DMS53 (cell line): ENCODE results near the gene TTLL10.
A peak's percentile ranks its signal among the peaks of the same experiment; 100 is the strongest.

Experiments used
- DNase-seq: peaks from one replicate; lab custom pipeline; 2025; lab: John Stamatoyannopoulos, UW

Gene TTLL10

DNA sequence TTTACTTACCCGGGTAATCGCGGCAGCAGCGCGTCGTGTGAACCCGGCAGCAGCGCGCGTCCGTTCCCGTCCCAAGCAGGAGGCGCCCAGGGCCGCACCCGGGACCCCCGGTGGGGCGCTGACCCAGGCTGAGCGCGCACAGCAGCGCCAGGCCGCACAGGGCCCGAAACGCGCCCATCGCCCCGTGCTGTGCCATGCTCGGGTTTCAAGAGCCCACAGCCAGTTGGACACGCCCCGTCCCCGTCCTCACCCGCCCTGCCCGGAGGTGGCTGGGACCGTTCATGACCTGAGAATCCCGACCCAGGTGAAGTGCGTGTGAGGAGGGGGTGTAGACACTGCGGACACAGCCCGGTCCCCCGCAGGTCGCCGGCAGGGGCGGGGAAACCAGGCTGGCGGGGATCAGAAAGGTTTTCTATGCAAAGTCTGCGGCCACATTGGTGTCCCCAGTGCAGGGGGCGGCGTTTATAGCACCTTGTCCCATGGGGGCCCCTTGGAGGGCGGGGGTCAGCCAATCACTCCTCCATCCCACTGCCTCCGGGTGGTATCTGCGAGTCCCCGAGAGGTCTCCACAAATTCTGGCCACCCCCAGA is 32.8 kb downstream of the TTLL10 start, which contains the start of gene TNFRSF18:
Gene TNFRSF18, minus strand, starts transcription at position 217 of the 590 bp plus-strand sequence. Its CDS starts 21 bp downstream, at position 196.
- DNase-seq, result peak; percentile 77

DNA sequence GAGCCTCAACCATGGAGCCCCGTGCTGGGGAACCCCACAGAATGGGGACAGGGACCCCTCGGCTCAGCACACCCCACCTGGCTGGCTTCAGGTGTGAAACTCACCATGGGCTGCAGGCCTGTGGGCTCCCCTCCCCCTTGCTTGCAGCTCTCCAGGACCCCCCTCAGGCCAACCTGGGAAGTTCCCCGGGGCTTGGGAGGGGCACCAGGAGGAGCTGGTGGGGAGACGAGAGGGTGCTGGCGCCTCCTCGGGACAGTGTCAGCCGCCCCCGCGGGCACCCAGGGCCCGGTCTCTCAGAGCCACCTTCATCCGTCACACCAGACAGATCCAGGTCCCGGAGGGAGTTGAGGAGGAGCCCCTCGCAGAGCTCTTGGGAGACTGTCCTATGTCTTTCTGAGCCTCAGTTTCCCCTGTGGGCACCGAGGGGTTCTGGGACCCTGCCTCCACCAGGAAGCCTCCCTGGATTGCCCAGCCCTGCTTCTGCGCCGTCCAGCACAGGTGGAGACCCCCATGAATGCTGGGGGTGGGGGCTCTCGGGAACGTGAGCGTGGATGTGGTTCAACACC is 33.4 kb downstream of the TTLL10 start:
- DNase-seq, result peak; percentile 37

DNA sequence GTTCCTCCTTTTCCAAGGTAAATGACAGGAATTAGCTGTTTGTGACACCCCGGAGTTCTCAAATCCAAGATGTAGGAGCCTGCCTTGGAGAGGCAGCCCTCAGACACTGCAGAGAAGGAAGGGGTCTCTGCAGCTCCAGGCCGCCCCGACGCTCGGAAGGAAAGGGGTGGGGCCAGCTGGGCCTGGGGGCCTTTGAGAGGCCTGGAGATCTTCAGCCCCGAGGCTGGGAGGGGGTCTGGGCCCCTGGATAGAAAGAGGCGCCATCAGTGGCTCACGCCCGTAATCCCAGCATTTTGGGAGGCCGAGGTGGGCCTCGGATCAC is 33.9 kb downstream of the TTLL10 start:
- DNase-seq, result peak; percentile 39

DNA sequence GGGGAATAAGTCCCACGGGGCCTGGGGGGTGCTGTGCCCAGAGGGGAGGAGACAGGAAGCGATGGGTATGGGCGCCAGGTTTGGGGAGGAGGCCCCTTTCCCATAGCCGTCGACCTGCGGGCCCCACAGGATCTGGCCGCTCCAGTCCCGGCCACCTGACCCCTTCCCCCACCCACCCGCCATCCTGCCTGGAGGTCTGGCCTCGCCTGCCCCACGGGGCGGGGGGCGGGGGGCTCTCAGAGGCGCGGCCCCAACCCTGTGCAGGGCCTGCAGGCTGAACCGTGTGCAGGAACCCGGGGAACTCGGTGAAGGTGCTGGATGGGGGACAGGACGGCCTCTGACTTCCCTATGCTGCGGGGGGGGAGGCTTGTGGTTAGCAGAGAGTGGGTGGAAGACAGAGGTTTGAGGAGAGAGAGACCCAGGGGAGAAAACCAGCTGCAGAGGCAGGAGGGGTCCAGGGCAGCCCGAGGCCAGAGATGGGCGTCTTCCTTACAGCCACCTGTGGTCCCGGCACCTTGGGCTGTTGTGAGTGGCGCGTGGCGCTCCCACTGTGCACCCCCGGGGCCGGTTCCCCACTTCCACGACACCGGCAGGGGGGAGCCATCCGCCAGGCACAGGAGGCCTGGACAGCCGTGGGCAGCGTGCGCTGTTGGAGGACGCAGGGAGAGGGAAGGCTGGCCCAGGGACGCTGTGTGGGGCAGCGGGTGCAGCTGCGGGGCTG is 35.2 kb downstream of the TTLL10 start:
- peak; percentile 42 for DNase-seq

DNA sequence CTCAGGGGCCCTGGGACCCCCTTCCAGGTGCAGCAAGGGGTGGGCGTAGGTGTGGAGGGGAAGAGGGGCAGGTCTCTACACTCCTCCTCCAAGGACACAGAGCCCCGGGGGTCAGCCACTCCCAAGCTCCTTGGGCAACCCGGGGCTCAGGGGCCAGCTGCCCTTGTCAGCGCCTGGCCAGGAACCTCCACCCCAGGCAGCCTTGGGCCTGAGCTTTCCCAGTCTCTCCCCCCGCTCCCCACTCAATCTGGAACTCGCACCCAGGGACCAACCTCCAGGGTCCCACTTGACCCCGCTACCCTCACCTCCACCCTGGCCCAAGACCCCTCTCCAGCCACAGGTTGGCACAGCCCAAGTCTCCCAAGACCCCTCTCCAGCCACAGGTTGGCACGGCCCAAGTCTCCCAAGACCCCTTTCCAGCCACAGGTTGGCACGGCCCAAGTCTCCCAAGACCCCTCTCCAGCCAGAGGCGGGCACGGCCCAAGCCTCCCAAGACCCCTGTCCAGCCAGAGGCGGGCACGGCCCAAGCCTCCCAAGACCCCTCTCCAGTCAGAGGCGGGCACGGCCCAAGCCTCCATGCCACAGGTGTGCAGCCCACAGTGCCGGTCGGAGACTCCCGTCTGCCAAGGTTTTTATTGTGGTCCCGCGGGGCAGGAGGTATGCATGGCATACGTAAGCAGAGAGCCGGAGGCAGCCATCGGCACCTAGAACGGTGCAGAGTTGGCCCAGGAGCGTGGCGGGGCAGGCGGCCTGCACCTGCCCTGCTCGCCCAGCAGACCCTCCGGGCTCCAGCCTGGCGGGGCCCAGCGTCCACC is 37.3 kb downstream of the TTLL10 start:
- no peak for DNase-seq

DNA sequence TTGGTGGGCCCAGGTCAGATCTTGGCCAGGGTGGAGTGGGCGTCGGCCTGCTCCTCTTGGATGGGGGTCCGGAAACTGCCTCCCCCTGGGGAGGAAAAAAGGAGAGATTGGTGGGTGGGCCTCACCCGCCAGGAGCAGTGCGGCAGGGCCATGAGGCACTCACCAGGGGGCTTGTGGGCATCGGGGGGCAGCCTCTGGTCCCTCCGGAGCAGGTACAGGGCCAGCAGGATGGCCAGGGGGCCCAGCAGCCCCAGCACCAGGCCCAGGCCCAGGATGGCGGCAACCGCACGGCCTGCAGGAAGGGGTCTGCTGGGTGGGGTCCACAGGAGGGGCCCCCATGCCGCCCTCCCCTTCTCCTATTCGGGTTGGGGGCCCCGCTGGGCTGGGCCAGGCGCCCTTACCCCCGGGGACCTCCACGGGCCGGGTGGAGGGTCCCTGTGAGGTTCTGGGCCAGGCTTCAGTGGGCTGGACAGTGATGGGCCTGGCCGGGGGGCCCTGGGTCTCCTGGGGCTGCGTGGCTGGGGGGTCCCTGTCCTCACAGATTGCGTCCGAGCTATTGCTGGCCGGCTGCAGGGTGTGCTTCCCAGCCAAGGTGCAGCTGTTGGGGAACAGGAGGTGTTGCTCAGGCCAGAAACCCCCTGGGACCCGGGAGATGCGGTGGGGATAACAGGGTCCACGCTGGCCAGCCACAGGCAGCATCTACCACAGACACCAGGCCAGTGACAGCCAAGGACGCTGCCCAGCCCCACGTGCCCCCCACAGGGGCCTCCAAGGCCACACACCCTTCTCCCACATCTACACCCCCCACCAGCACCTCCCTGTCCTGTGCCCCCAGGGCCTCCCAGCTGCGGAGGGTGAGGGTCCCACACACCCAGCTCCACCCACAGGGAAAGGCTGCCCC is 38.1 kb downstream of the TTLL10 start:
- no peak for DNase-seq

DNA sequence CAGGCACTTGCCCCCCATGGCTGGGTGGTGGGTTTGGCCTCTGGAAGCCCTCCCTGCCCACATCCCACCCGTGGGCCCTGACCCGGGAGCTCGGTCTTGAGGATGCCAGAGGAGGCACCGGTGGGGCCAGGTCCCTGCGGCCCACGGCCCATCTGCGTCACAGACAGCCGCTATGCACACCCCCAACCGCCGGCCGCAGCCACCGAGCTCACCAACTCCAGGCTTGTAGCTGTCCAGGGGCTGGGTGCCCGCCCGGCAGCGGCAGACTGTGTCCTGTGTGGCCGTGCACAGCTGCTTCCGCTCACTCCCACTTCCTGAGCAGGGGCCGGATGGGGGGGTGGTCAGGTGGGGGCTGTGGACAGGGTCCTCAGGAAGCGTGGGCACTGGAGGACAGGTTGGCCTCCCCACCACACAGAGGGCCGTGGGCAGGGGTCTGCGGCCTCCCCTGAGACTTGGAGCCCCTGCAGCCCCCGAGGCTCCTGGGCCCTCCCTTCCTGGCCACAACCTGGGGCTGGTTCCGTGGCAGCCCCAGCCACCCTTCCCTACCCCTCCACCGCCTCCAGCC is 39.2 kb downstream of the TTLL10 start:
- peak; percentile 66 for DNase-seq

DNA sequence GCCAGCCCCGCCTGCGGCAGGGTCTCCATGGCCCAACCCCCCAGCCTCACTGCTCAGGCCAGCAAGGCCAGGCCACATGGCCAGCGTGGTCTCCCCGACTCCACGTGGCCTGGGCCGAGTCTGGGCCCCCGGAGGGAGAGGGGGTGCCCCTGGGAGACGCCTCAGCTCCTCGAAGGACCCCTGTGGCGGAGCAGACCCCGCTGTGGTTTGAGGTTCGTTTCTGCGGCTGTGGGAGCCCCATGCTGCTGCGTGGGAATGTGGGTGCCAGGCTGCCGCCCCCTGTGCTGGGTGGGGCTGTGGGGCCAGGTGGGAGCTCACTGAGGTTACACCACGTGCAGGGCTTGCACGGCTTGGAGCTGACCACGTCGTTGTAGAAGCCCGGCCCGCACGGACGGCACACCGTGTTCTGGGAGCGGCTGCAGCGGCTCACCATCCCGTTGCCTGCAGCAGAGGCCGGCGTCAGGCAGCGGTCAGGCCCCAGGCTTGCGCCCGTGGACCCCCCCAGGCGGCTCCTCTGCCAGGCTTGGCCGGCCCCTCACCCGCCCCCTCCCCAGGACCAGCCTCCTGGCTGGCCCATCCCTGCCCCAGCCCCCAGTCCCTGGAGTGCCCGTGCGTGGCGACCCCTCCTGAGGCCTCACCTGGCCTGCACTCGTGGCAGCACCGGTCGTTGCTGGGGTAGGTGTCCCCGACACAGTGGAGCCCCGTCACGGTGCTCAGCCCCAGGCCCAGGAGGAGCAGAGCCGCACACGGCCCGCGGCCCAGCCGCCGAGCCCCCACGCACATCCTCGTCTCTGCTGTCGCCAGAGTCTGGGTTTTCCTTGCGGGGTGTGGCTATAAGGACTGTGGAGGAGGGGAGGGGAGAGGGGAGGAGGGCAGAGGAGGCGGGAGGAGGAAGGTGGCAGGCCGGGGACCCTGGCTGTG is 39.9 kb downstream of the TTLL10 start, which contains the start of gene TNFRSF4:
Gene TNFRSF4, minus strand, starts transcription at position 809 of the 921 bp plus-strand sequence. Its CDS starts 26 bp downstream, at position 783.
- peak; percentile 55 for DNase-seq

DNA sequence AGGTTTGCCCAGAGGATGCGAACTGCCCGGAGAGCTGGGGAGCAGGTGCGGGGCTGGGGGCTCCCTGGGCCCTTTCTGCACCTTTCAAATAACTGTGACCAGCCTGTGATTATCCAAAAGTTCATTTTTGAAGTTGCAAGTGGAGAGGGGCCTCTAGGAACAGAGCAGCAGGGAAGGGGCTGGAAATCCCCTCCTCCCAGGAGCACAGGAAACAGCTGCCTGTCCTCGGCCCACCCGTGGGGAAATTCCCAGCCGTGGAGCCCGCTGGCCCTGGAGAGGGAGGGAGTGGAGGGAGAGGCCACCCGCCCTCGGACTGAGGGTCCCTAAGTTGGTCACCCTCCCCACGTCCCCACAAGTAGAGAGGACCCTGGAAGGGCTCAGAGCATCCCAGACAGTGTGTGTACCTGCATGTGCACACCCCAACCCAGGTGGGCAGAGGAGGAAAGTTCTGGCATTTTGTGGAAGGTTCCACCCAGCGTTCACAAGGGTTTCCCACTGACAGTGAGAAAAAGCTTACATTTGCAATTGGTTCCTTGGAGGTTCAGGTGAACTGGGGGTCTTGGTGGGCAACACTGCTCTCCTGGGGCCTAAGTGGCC is 41.5 kb downstream of the TTLL10 start:
- DNase-seq, result no peak

DNA sequence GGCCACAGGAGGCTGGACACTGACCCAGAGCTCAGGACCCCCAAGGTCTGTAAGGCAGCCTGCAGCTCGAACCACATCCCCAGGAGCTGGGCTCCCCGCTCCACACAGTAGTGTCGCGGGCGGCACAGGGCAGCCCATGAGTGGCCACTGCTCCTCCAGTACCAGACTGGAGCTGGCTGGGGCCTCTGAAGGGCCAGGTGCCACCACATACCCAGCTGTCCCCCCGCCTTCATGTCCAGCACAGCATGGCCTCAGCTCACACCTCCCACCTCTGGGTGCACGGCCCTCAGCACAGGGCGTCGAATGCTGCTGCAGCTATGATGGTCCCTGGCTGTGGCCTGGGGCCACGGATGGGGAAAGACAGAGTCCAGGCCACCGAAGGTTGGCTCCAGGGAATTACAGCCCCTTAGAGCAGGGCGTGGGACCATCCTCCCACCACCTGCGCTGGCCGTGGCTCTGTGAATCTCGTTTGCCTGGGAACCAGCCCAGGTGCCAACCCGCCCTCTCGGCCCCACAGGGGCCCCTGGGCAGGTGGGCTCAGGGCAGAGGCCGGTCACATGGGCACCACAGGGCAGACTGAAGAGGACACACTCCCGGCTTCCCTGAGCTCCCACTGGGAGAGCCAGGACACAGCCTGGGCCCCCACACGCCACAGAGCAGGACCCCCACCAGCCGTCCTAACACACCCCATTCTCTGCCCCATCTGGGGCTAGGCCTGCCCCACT is 42.4 kb downstream of the TTLL10 start:
- DNase-seq, result no peak

DNA sequence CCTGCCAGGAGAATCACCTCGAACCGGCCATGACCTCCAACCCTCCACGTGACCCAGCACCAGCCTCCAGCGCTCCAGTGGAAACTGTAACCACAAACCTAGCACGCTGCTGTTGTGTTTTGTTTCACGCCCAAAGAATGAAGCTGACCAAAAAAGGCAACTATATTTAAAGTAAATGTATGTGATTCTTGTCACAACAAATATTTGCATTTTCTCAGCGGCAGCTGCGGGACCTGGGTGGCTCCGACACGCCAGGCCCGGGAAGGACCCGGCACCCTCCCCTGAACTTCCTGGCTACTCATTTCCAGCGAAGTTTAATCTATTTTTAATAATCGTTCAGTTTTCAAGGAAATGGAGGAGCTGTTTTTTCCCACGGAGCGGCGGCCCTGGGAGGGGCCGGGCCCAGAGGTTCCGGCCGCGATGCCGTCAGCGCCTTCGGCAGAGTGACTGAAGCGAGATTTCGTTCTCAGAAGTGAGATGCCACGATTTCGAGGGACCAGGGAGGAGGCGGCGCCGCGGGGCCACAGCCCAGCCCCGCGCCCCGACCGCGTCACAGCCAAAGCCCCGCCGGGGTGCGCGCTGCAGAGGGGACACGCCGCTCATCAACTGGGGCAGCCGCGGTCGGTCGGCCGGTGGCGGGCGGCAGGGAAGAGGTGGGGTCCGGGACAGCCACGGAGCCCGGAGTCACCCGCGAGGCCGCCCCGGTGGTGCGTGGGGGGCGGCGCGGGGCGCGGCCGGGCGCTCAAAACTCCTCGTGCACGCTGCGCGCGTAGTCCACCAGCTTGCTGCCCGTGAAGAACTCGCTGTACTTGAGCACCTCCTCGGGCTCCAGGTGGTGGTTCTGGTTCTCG is 43.3 kb downstream of the TTLL10 start:
- DNase-seq, result no peak

DNA sequence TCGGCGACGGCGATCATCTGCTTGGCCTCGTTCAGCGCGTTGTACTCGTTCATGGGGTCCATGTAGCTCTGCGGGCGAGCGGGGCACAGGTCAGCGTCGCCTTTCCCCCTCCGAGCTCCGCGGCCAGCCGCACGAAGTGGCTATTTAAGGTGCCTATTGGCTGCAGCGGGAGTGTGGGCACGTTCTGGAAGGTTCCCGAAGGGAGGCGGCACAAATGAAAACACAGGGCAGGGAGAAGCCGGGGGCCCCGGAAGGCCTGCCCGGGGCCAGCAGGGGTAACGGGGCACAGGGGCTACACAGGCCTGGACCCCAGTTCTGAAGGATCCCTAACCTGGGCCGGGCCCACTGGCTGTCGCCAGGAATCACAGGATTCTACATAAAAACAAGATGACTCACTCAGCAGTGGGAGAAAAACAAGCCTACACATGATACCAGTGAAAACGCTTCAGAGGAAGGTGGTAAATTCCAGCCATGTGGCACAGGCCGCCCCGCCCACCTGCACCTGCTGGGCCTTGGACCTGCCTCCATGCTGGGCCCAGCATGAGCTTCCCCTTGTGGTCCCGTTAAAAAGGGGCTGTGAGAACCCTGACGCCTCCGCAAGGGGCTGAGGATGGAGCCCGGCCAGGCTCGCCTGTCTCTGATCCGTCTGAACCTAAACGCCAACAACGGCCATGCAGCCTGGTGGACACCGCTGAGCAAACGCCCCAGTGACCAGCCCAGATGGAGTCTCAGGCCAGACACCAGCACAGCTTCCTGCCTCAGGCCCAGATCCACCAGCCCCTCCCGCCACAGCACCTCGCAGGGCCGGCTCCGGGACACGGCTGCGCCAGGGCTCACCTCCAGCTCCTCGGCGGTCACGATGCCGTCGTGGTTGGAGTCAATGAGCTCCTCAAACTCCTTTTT is 44.2 kb downstream of the TTLL10 start:
- DNase-seq, result peak; percentile 77

DNA sequence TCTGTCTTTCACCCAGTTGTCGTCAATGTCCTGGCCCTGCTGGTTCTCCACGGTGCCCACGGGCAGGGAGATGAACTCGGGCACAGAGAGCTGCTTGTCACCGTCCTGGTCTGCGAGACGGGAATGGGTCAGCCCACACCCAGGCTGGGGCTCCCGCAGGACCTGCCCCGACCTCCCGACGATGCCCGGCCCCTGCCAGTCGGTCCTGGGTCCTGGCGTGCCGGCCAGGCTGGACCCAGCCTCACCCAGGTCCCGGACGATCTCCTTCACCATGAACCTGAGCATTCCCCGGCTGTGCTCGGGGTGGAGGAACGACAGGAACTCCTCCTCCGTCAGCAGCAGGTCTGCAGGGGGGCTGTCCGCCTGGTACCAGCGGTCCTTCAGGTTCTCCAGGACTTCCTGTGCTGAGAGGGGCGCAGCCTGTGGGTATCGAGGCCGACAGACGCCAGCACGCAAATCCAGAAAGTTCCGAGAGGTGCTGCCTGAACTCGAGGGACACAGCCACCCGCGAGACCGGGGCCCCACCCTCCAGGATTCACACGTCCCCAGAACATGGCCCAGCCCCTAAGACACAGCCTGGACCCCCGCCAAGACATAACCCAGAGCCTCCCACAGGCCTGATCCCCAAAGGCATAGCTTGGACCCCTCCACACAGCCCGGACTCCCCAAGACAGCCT is 45.0 kb downstream of the TTLL10 start:
- DNase-seq, result no peak

DNA sequence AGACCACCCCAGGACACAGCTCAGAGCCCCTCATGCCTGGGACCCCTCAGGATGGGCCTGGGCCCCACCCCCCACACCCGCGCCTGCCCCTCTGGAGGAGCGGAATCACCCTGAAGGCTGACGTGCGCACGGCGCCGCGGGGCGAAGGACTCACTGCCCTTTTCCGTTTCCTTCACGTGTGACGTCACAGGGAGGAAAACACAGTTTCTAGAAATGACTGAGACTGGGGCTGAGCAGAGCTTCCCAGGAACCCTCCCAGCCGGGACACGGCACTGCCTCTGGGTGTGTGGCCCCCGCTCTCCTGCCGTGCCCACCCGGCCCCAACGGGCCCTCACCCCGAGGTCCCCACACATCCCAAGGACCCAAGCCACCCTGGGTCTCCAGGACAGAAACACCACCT is 45.7 kb downstream of the TTLL10 start:
- no peak for DNase-seq

DNA sequence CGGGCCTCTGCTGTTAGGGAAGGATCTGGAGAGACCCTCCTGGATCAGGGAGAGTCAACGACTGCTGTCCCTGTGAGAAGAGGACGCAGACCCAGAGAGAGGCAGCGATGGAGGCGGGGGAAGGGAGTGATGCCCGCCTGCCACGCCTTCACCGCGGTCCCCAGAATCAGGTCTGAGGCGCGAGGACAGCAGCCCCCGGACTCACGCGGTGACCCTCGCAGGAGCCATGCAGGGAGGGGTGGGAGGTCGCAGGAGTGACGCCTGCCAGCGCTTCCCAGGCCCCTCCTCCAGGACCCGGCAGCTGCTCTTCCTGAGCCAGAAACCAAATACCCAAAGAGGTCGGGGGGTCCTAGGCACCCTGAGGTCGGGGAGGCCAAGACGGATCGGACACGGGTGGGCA is 46.5 kb downstream of the TTLL10 start:
- DNase-seq, result no peak

DNA sequence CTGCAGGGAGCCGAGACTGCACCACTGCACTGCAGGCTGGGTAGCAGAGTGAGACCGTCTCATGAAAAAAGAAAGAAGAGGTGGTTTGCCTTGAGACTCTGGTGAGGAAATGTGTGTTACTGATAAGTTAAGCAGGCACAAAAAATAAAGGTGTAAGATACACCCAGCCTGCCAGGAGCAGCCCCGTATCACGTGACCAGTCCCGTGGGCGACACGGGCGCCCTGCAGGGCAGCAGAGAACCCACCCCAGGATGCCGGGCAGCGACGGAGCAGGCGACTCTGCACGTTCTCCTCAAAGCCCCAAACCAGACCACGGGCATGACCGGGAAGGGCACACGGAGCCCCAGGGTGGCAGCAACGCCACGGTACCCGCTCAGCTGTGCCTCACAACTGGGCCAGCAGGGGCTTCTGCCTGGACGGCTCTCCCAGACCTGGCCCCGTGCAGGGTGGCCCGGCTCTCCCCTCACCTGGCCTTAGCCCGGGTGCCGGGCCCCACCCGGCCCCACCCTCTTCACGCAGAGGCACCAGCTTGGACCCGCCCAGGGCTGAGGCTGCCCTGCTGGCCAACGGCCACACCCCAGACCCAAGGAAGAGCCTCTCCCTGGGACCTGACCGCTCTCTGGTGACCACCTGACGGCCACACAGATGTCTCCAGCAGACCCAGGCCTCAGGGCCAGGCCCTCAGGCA is 48.4 kb downstream of the TTLL10 start:
- DNase-seq, result no peak
